ENCODE measurements around the gene CISD1. TPM values are rescaled to one million over a fixed set of nuclear protein-coding genes. Genes with fewer than 3 reads are reported as not detected.
A peak's percentile ranks its signal among the peaks of the same experiment; 100 is the strongest.

CISD1 gene
- total RNA-seq, 2 donors from 2014 or later = 39.9 to 74.0 TPM

- Mint-ChIP-seq H3K27me3 (no peaks in the 10 kb centered on the region), H3K4me3 (no peak overlapping the region), H3K27ac (no peak overlapping the region), H3K4me1 (peaks cover 10% of the 10 kb centered on the region), H3K9me3 (no peaks in the 10 kb centered on the region), H3K36me3 (ENCODE audit: low read depth) (peaks cover 38% of the 10 kb centered on the region)
- ATAC-seq (replicated peaks) = no peak
Measured at GRCh38 chr10:58275908-58276307, 6.9 kb downstream of the CISD1 start.

GRCh38 chr10:58278274-58278961 lies 9.5 kb downstream of the CISD1 start:
- peaks cover 50% of the 10 kb centered on the region for H3K36me3 Mint-ChIP-seq (ENCODE audit: low read depth)
- no peak overlapping the region for H3K27ac Mint-ChIP-seq
- peaks cover 24% of the 10 kb centered on the region for H3K4me1 Mint-ChIP-seq
- no peak for ATAC-seq (replicated peaks)
- H3K4me3 Mint-ChIP-seq = no peak overlapping the region
- no peaks in the 10 kb centered on the region for H3K27me3 Mint-ChIP-seq
- no peaks in the 10 kb centered on the region for H3K9me3 Mint-ChIP-seq

GRCh38 chr10:58278962-58279307 lies 10.0 kb downstream of the CISD1 start:
- Mint-ChIP-seq H3K9me3 (no peaks in the 10 kb centered on the region), H3K36me3 (ENCODE audit: low read depth) (peaks cover 50% of the 10 kb centered on the region), H3K27ac (no peak overlapping the region), H3K27me3 (no peaks in the 10 kb centered on the region), H3K4me3 (no peak overlapping the region), H3K4me1 (peaks cover 24% of the 10 kb centered on the region)
- ATAC-seq (replicated peaks) = no peak

GRCh38 chr10:58280477-58280876 lies 11.5 kb downstream of the CISD1 start:
- Mint-ChIP-seq H3K27me3 (no peaks in the 10 kb centered on the region), H3K4me3 (peak overlapping the region; percentile 1), H3K27ac (peak overlapping the region; percentile 0), H3K36me3 (ENCODE audit: low read depth) (peaks cover 50% of the 10 kb centered on the region), H3K9me3 (no peaks in the 10 kb centered on the region), H3K4me1 (peaks cover 24% of the 10 kb centered on the region)
- no peak for ATAC-seq (replicated peaks)

GRCh38 chr10:58281092-58281752 lies 12.3 kb downstream of the CISD1 start:
- Mint-ChIP-seq H3K27ac (peak overlapping the region; percentile 0), H3K27me3 (no peaks in the 10 kb centered on the region), H3K4me3 (peak overlapping the region; percentile 1), H3K9me3 (no peaks in the 10 kb centered on the region), H3K36me3 (ENCODE audit: low read depth) (peaks cover 50% of the 10 kb centered on the region), H3K4me1 (peaks cover 24% of the 10 kb centered on the region)
- no peak for ATAC-seq (replicated peaks)

GRCh38 chr10:58282615-58283014 lies 13.7 kb downstream of the CISD1 start:
- peak overlapping the region; percentile 80 for H3K27ac Mint-ChIP-seq
- peaks cover 47% of the 10 kb centered on the region for H3K36me3 Mint-ChIP-seq (ENCODE audit: low read depth)
- peaks cover 24% of the 10 kb centered on the region for H3K4me1 Mint-ChIP-seq
- no peaks in the 10 kb centered on the region for H3K27me3 Mint-ChIP-seq
- H3K9me3 Mint-ChIP-seq = no peaks in the 10 kb centered on the region
- peak; percentile 96 for ATAC-seq (replicated peaks)
- peak overlapping the region; percentile 67 for H3K4me3 Mint-ChIP-seq

- no peaks in the 10 kb centered on the region for H3K27me3 Mint-ChIP-seq
- no peak overlapping the region for H3K27ac Mint-ChIP-seq
- H3K36me3 Mint-ChIP-seq (ENCODE audit: low read depth) = peaks cover 6% of the 10 kb centered on the region
- no peaks in the 10 kb centered on the region for H3K4me1 Mint-ChIP-seq
- H3K4me3 Mint-ChIP-seq = no peak overlapping the region
- H3K9me3 Mint-ChIP-seq = no peaks in the 10 kb centered on the region
- ATAC-seq (replicated peaks) = peak; percentile 57
Measured at GRCh38 chr10:58291538-58292174, 22.7 kb downstream of the CISD1 start.

- H3K4me3 Mint-ChIP-seq = no peak overlapping the region
- H3K9me3 Mint-ChIP-seq = no peaks in the 10 kb centered on the region
- H3K27me3 Mint-ChIP-seq = no peaks in the 10 kb centered on the region
- ATAC-seq (replicated peaks) = no peak
- no peaks in the 10 kb centered on the region for H3K36me3 Mint-ChIP-seq (ENCODE audit: low read depth)
- no peaks in the 10 kb centered on the region for H3K4me1 Mint-ChIP-seq
- H3K27ac Mint-ChIP-seq = no peak overlapping the region
Measured at GRCh38 chr10:58293989-58294388, 25.0 kb downstream of the CISD1 start.

- peak; percentile 76 for ATAC-seq (replicated peaks)
- no peaks in the 10 kb centered on the region for H3K36me3 Mint-ChIP-seq (ENCODE audit: low read depth)
Measured at GRCh38 chr10:58299580-58299979, 30.6 kb downstream of the CISD1 start.

GRCh38 chr10:58300676-58301075 lies 31.7 kb downstream of the CISD1 start:
- H3K4me1 Mint-ChIP-seq = no peaks in the 10 kb centered on the region
- H3K36me3 Mint-ChIP-seq (ENCODE audit: low read depth) = no peaks in the 10 kb centered on the region
- no peaks in the 10 kb centered on the region for H3K9me3 Mint-ChIP-seq
- no peak overlapping the region for H3K27ac Mint-ChIP-seq
- no peak for ATAC-seq (replicated peaks)
- no peak overlapping the region for H3K4me3 Mint-ChIP-seq
- H3K27me3 Mint-ChIP-seq = peaks cover 7% of the 10 kb centered on the region

More at GRCh38 chr10:58299580-58299979, 30.6 kb downstream of the CISD1 start:
- no peak overlapping the region for H3K27ac Mint-ChIP-seq
- H3K4me1 Mint-ChIP-seq = no peaks in the 10 kb centered on the region
- no peaks in the 10 kb centered on the region for H3K9me3 Mint-ChIP-seq
- H3K27me3 Mint-ChIP-seq = peaks cover 7% of the 10 kb centered on the region
- H3K4me3 Mint-ChIP-seq = no peak overlapping the region

- Mint-ChIP-seq H3K36me3 (ENCODE audit: low read depth) (no peaks in the 10 kb centered on the region), H3K4me1 (no peaks in the 10 kb centered on the region)
Measured at GRCh38 chr10:58302254-58302653, 33.3 kb downstream of the CISD1 start.

GRCh38 chr10:58304099-58304633 lies 35.2 kb downstream of the CISD1 start:
- Mint-ChIP-seq H3K27me3 (peaks cover 19% of the 10 kb centered on the region), H3K36me3 (ENCODE audit: low read depth) (no peaks in the 10 kb centered on the region), H3K4me1 (no peaks in the 10 kb centered on the region), H3K9me3 (no peaks in the 10 kb centered on the region), H3K27ac (no peak overlapping the region), H3K4me3 (no peak overlapping the region)
- ATAC-seq (replicated peaks) = no peak

More at GRCh38 chr10:58302254-58302653, 33.3 kb downstream of the CISD1 start:
- Mint-ChIP-seq H3K4me3 (no peak overlapping the region), H3K27me3 (peaks cover 16% of the 10 kb centered on the region), H3K27ac (no peak overlapping the region), H3K9me3 (no peaks in the 10 kb centered on the region)
- no peak for ATAC-seq (replicated peaks)

GRCh38 chr10:58305821-58306220 lies 36.9 kb downstream of the CISD1 start:
- Mint-ChIP-seq H3K4me3 (no peak overlapping the region), H3K4me1 (no peaks in the 10 kb centered on the region), H3K27ac (no peak overlapping the region), H3K27me3 (peaks cover 23% of the 10 kb centered on the region), H3K9me3 (no peaks in the 10 kb centered on the region), H3K36me3 (ENCODE audit: low read depth) (no peaks in the 10 kb centered on the region)
- no peak for ATAC-seq (replicated peaks)

- H3K27ac Mint-ChIP-seq = no peak overlapping the region
- H3K9me3 Mint-ChIP-seq = no peaks in the 10 kb centered on the region
- H3K36me3 Mint-ChIP-seq (ENCODE audit: low read depth) = no peaks in the 10 kb centered on the region
- no peaks in the 10 kb centered on the region for H3K4me1 Mint-ChIP-seq
- ATAC-seq (replicated peaks) = no peak
- no peak overlapping the region for H3K4me3 Mint-ChIP-seq
- peaks cover 23% of the 10 kb centered on the region for H3K27me3 Mint-ChIP-seq
Measured at GRCh38 chr10:58307676-58308075, 38.7 kb downstream of the CISD1 start.

GRCh38 chr10:58311026-58311425 lies 42.1 kb downstream of the CISD1 start:
- Mint-ChIP-seq H3K27ac (no peak overlapping the region), H3K4me1 (no peaks in the 10 kb centered on the region), H3K4me3 (no peak overlapping the region), H3K27me3 (peaks cover 14% of the 10 kb centered on the region), H3K9me3 (no peaks in the 10 kb centered on the region), H3K36me3 (ENCODE audit: low read depth) (no peaks in the 10 kb centered on the region)
- ATAC-seq (replicated peaks) = no peak

All from activated T-helper 17 cell treated with anti-CD3 and anti-CD28 coated beads, Interleukin-2, amount 50 U/mL, for 72 hours (primary cell).